GM19467 (cell line): ENCODE data around the gene PPP1R13B.

Source experiments
- ATAC-seq: cut with Tn5 transposase; IDR thresholded peaks from one replicate; pipeline ENCODE4 v1.9.1; 2021; ENCODE audit warnings: mild to moderate bottlenecking, moderate library complexity; ENCODE audit not compliant: unreplicated experiment

Gene PPP1R13B

GRCh38 chr14:103732868-103733620 lies 114.3 kb downstream of the PPP1R13B start:
- ATAC-seq, result no peak

DNA sequence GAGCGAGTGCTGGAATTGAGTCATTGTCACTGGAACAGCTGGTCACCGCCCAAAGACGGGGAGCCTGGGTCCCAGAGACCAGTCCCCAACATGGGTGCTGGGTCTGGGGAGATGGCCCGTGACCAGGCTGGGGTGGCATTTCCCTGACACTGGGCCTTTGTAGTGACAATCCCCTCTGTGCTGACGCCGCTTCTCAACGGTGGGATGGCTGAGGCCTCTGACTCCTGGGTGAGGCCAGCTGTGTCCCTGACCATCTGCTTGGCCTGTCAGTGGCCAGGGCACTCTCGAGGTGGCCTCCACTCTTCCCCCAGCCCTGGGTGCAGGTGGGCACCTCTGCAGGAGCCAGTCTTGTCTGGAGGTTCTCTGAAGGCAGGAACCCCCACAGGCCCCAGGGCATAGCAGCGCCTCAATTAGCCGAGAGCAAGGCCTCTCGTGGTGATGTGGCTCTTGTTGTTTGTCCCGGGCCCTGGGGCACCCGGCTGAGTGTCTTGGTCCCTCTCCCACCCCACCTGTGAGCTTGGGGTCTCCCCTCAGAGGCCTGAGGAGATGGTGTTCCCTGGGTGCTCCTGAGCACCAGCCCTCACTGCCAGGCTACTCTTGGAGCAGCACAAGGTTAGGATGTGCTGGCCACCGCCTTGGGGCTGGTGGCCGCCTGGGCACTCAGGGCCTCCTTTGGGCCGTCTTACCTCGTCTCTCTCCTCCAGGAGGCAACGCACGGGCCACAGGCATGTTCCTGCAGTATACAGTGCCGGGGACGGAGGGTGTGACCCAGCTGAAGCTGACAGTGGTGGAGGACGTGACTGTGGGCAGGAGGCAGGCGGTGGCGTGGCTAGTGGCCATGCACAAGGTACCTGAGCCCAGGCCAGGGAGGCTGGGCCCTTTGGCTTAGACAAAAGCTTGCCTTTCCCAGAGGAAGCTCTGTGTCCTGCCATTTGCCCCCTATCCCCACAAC lies 115.2 kb downstream of the PPP1R13B start:
- no peak for ATAC-seq

GRCh38 chr14:103731481-103731880 lies 115.9 kb downstream of the PPP1R13B start:
- ATAC-seq, result no peak

DNA sequence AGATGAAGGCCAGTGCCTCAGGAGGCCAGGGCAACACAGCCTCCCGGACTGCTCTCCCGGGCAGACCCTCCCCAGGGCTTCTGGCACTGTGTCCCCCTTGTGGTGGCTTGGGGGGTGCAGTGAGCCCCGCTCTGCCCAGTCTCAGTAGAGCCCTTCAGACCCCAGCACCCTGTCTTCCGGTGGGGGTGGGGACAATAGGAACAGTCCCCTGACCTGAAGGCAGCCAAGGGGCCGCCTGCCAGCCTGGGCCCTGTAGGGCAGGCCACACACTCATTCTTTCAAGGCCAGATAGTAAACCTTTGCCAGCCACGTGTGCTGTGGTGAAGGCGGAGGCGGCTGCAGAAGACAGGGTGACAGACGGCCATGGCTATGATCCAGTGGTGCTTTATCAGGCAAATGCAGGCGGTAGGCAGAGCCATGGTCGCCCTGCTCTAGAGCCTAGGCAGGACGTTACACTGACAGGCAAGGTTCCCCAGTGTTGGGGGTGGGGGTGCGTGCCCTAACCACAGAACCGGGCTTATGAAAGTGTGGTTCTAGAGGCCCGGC lies 116.8 kb downstream of the PPP1R13B start:
- no peak for ATAC-seq

DNA sequence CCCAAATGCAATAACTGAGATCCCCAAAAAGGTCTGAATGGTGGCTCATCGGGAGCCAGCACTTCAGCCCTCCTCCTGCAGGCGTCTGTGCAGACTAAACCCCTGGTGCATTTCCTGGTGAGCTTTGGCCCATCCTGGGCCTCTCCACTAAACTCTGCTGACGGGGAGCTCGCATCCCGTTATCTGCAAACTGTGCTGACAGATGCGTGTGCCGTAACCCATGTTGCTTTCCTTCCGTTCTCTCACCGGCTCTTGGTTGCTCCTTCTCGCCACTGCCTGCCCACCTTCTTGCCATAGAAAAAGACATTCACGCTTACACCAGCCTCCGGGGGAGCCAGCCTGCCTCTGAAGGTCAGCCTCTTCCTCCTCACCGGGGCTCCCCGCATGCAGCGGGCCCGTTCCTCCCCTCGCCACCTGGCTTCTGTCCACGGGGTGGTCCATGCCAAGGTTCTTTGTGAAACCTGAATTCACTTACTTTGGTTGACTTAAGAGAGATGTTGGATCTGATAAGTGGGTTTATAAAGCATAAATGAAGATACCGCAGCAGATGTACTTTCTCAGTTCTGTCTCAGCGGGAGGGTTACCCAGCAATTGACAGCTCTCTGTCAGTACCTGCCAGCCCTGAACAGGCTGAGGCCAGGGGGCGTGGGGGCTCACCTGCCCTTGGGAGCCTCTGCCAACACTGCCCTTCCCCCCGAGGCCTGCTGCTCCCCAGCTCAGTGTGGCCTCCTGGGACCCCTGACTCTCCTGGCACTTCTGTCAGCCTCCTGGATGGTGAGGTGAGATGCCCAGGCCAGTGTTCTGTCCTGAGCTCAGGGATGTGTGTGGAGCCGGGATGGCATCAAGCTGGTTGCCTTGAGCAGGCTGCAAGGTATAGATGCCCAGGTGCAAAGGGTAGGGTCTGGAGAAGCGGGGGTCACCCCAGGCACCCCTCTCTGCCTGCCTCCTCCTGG lies 117.6 kb downstream of the PPP1R13B start:
- no peak for ATAC-seq

DNA sequence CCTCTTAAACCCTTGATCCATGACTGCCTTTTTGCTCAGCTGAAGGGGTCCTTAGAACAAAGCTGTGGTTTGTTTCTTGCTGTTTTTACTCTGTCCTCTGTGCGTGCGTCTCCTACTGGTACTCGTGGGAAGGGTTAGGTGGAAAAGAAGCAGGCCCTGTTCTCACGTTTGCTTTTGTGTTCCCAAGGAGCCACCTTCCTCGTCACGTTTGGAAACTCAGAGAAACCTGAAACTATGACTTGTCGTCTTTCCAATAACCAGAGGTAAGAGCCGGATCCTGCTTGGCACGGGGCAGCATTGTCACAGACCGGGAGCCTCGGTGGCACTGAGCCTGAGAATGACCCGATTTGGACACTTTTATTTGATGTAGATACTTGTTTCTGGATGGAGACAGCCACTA lies 118.7 kb downstream of the PPP1R13B start:
- ATAC-seq, result no peak

DNA sequence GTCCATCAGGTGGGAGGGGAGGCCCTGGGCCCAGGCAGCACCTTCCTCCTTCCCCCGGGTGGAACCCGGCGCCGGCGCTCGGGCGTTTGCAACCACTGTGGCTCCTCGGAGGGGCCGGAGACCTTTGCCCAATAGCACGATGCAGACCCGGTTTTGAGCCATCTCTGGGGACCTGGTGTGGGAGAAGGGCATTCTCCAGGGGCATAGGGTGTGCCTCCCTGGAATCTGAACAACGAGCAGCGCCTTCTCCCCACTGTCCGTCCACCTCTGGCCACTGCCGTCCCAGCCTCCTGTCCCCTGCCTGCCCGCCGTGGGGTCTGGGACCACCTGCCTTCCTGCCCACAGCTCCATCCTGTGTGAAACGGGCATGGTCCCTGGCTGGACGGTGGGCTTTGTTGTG lies 119.2 kb downstream of the PPP1R13B start:
- no peak for ATAC-seq

DNA sequence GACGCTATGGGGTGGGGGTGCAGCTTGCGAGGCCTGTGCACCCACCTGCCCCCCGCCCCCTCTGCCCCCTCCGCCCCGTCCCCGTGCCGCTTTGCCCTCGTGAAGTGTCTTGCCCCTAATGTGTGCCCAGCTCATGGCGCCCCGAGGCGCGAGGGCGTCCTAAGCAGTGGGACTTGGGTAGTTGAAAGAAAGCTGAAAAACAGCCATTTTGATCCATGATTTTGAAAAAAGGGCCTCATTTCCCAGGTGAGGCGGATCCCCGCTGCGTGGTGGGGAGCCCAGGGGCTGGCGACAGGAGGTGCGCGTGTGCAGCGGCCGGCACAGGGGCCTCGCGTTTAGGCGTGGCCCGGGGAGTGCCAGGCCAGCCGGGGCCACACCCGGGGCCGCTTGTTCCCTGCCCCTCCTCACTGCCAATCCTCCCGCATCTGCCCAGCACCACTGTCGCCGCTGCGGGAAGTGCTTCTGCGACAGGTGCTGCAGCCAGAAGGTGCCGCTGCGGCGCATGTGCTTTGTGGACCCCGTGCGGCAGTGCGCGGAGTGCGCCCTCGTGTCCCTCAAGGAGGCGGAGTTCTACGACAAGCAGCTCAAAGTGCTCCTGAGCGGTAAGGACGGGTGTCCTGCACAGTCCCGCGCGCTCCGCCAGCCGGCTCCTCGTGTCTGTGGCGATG lies 119.9 kb downstream of the PPP1R13B start:
- ATAC-seq, result no peak

- no peak for ATAC-seq
Observed at GRCh38 chr14:103726474-103726873, 120.9 kb downstream of the PPP1R13B start.

DNA sequence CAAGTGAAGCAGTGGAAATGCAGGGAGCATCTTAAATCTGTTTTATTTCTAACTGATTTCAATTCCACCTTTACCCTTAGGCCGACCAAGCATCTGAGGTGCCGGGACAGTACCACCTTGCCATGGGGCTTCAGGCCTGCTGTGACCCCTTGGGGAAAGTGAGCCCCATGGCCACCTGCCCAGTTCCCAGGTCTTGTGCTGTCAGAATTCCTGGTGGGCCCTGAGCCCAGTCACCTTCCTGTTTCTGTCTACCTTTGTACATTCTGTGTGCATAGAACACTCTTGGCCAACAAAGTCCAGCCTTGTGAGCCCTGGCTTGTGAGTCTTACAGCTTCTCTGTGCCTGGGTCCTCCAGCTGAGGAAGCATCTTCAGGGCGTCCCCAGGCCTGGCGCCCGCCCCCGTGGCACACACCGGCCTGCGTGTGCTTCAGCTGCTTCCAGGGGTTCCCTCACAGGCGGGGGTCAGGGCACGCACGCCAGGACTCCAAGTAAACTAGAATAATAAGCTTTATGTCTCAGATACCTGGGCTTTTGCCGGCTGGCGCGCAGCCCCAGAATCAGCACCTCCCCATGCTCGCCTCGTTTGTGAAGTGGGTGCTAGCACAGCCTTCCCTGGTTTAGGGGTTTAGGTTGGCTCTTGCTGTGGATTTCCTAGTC lies 121.5 kb downstream of the PPP1R13B start:
- ATAC-seq, result no peak

DNA sequence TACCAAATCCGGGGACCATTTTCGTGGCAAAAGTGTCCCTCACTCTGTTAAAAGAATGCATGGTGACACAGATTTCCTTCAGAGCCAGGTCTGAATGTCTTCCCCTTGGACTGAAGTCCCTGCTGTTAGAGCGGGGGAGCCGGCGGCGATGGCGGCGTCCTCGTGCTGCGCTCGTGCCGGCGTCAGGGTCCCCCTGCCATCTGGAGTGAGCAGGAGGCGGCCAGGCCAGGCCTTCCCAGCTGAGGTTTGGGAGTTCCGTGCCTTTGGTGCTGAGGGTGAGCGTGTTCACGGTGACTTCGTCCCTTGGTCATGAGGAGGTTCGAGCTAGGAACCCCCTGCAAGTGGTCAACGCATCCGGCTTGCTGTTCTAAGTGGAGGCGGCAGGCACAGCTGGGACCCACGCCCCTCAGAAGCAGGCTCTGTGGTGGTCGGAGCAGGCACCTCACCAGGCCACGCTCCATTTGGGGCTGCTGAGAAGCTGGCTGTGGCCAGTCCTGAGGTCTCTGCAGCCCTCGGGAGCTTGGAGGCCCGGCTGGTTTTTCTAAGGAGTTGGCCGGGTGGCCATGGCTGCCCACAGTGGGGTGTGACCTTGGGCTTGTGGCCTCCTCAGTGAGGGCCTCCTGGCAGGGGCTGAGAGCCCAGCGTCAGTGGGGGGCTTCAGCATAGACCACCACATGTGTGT lies 122.2 kb downstream of the PPP1R13B start:
- no peak for ATAC-seq

- no peak for ATAC-seq
Observed at GRCh38 chr14:103724116-103724515, 123.3 kb downstream of the PPP1R13B start.

- ATAC-seq, result no peak
Observed at GRCh38 chr14:103723748-103724081, 123.7 kb downstream of the PPP1R13B start.

- no peak for ATAC-seq
Observed at GRCh38 chr14:103721334-103722120, 125.8 kb downstream of the PPP1R13B start.

- no peak for ATAC-seq
Observed at GRCh38 chr14:103719751-103720150, 127.6 kb downstream of the PPP1R13B start.

- ATAC-seq, result no peak
Observed at GRCh38 chr14:103718572-103718971, 128.8 kb downstream of the PPP1R13B start.

DNA sequence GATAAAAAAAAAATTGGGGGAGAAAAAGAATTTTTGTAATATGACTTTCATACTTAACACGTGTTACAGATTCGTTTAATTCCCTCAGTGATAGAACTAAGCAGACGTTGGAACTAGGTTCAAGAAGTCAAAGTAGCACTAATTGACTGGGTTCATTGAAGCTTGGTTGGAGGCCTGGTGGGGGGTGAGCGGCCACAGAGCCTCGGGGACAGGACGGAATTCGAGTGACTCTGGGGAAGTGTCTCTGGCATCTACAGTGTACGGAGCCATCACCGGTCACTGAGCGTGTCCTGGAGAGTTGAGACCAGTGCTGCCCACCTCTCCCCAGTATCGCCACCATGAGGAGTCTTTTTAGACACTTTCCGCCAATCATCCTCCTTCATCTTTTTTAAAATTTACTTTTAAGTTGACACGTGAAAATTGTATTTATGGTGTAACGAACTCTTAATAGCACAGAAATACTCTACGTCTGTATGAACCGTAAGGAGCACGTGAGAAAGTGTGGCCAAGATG lies 130.4 kb downstream of the PPP1R13B start:
- ATAC-seq, result no peak
